ENCODE results near the gene FANCE. TPM values are rescaled to one million over a fixed set of nuclear protein-coding genes. Genes with fewer than 3 reads are reported as not detected.

Gene FANCE
- total and polyA plus RNA-seq, 9 of the 15 experiments (the other 6 are each of a cell fraction or from before 2014, with no cell fraction given): 5.7 to 30.2 (median 17.0) TPM

GRCh38 chr6:35495258-35496035 is 43.3 kb downstream of the FANCE start (continued):
- no peak for TF ChIP-seq ZBTB2 (IDR thresholded peaks at IDR 0.05)
- no peak for TF ChIP-seq IRF2 (CRISPR knock-in tag; IDR thresholded peaks at IDR 0.05)
- peak; percentile 28; the same call in 1 of the 2 replicates for TF ChIP-seq ZBTB7A (IDR thresholded peaks at IDR 0.05; ENCODE audit: borderline replicate concordance, control insufficient read depth, low read depth, low read length)

GRCh38 chr6:35496036-35496840 is 44.1 kb downstream of the FANCE start:
- peak; percentile 71 to 82 (median 77) for DNase-seq (ENCODE audit: extremely low read depth in 1 of 4, low spot score in 3 of 4)
- Histone ChIP-seq H3K9me1 (ENCODE audit: control insufficient read depth, insufficient read depth, low read length) (peaks cover 3% of the 10 kb centered on the region), H3K9ac (ENCODE audit: insufficient read depth in 1 of 2, low read depth in 2 of 2, low read length in 2 of 2) (peak overlapping the region; percentile 70 to 91), H3K36me3 (ENCODE audit: control insufficient read depth, insufficient read depth, low read length) (no peaks in the 10 kb centered on the region), H3K4me3 (peak overlapping the region; percentile 69), H3K79me2 (ENCODE audit: control insufficient read depth, insufficient read depth, low read length) (peaks cover 36% of the 10 kb centered on the region), H3K9me3 (replicated peaks; ENCODE audit: control insufficient read depth, insufficient read depth, low read depth, low read length) (no peaks in the 10 kb centered on the region), H3K27ac (ENCODE audit: extremely low read depth, low read depth, low read length) (peak overlapping the region; percentile 67), H4K20me1 (replicated peaks; ENCODE audit: control insufficient read depth, insufficient read depth, low read length) (peaks cover 24% of the 10 kb centered on the region; the same call in 1 of the 2 replicates), H3K27me3 (ENCODE audit: control insufficient read depth in 2 of 2, insufficient read depth in 2 of 2, low read length in 2 of 2) (no peaks in the 10 kb centered on the region), H2AFZ (ENCODE audit: low read depth, low read length) (peak overlapping the region; percentile 69), H3K4me2 (ENCODE audit: insufficient read depth, low read length) (peak overlapping the region; percentile 74), H3K4me1 (replicated peaks in 1 of 2; ENCODE audit: control insufficient read depth in 2 of 2, insufficient read depth in 2 of 2, low read length in 2 of 2) (peaks cover 42 to 60% of the 10 kb centered on the region in 2 experiments)
- CTCF ChIA-PET (ENCODE audit: low intra/inter-chr PET ratio): interaction anchor here (0.7 kb wide), 1 partner anchor 686 kb away, joined by 3 read pairs; no protein-coding TSS in a partner anchor
- 3% methylated on average over 53 of the region's 63 CpGs for WGBS (ENCODE audit: insufficient coverage, low coverage, missing lambda C conversion rate)
- peak; percentile 15 for FAIRE-seq
- in situ Hi-C loops (cut with MboI): no loop called here
- BruUV-seq (replicated peaks): no TSS peak
- peak; percentile 63 for ATAC-seq
- intact Hi-C loops (cut with micrococcal nuclease): no loop called here
- POLR2A ChIA-PET: interaction anchor here (0.5 to 3.5 kb wide), 16 partner anchors 9 to 466 kb away, joined by 3 to 50 read pairs (median 4); partner anchors contain the start of genes RPL10A and ZNF76
- TF ChIP-seq ZNF263 (CRISPR knock-in tag; IDR thresholded peaks at IDR 0.05; ENCODE audit: borderline replicate concordance) (0 out of 2 replicates have a peak, but pooled peaks have one; percentile 34), GTF2E2 (tag; IDR thresholded peaks at IDR 0.05) (no peak), THAP12 (CRISPR knock-in tag; IDR thresholded peaks at IDR 0.05) (peak; percentile 33; the same call in 1 of the 2 replicates), ZNF140 (CRISPR knock-in tag; IDR thresholded peaks at IDR 0.05) (no peak), SIN3A (IDR thresholded peaks at IDR 0.05; ENCODE audit: borderline replicate concordance in 2 of 2, control insufficient read depth in 1 of 2, low read depth in 2 of 2, low read length in 2 of 2) (peak in 1 of 2 experiments; percentile 21; a peak in 2 of 4 replicates), HNRNPH1 (optimal IDR thresholded peaks at IDR 0.05; ENCODE audit: low read depth, low read length) (no peak), ZNF408 (CRISPR knock-in tag; IDR thresholded peaks at IDR 0.05; ENCODE audit: low read depth) (no peak), BRD9 (IDR thresholded peaks at IDR 0.05; ENCODE audit: low read depth, partially characterized antibody) (no peak)
- TF ChIP-seq, protein P1, sequence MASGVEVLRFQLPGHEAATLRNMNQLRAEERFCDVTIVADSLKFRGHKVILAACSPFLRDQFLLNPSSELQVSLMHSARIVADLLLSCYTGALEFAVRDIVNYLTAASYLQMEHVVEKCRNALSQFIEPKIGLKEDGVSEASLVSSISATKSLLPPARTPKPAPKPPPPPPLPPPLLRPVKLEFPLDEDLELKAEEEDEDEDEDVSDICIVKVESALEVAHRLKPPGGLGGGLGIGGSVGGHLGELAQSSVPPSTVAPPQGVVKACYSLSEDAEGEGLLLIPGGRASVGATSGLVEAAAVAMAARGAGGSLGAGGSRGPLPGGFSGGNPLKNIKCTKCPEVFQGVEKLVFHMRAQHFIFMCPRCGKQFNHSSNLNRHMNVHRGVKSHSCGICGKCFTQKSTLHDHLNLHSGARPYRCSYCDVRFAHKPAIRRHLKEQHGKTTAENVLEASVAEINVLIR (CRISPR knock-in tag; IDR thresholded peaks at IDR 0.05): no peak
